Measurements from ENCODE around the gene TNS3. TPM values are rescaled to one million over a fixed set of nuclear protein-coding genes. Genes with fewer than 3 reads are reported as not detected.

TNS3 gene
- total and polyA plus RNA-seq, 7 donors: 17.4 to 43.8 (median 28.8) TPM

DNA sequence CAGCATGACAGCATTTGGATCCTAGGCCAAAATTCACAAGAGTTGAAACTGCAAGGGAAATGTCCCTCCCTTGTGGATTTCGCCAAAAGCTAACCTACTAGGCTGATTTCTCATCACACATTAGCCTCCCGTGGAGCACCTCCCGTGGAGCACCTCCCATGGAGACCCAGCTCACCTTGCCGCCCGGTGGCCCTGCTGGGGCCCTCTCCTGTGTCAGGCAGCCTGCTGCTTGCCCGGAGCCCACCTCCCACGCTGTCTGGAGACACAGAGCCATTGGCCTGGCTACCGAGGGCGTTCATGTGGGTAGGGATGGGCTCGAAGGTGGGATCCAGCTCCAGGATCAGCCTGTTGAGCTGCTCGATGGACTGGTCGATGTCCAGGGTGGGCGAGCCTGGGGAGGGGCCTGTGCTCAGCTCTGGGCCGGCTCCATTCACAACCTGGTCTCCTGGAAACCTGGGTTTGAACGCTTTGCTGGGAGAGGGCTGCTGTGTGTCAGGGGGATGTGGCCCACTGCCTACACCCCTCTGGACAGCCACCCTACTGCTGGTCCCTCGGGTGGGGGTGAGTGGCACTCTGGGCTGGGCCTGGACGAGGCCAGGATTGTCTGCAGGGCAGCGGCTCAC is 213.6 kb downstream of the TNS3 start:
- H3K27ac ChIP-seq: no peak overlapping the region
- H3K4me1 ChIP-seq: peaks cover 0 to 14% (median 12%) of the 10 kb centered on the region in 4 donors
- H3K36me3 ChIP-seq: peaks cover 0 to 14% (median 7%) of the 10 kb centered on the region in 4 donors
- no peaks in the 10 kb centered on the region for H3K27me3 ChIP-seq
- no peak for DNase-seq
- no peaks in the 10 kb centered on the region for H3K9me3 ChIP-seq
- H3K4me3 ChIP-seq: no peak overlapping the region
- intact Hi-C loops (cut with DNase I): no loop called here
- no peak for TF ChIP-seq POLR2A (IDR thresholded peaks at IDR 0.05)
- no peak for TF ChIP-seq POLR2AphosphoS5 (IDR thresholded peaks at IDR 0.05)
- TF ChIP-seq, protein P1, sequence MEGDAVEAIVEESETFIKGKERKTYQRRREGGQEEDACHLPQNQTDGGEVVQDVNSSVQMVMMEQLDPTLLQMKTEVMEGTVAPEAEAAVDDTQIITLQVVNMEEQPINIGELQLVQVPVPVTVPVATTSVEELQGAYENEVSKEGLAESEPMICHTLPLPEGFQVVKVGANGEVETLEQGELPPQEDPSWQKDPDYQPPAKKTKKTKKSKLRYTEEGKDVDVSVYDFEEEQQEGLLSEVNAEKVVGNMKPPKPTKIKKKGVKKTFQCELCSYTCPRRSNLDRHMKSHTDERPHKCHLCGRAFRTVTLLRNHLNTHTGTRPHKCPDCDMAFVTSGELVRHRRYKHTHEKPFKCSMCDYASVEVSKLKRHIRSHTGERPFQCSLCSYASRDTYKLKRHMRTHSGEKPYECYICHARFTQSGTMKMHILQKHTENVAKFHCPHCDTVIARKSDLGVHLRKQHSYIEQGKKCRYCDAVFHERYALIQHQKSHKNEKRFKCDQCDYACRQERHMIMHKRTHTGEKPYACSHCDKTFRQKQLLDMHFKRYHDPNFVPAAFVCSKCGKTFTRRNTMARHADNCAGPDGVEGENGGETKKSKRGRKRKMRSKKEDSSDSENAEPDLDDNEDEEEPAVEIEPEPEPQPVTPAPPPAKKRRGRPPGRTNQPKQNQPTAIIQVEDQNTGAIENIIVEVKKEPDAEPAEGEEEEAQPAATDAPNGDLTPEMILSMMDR (IDR thresholded peaks at IDR 0.05): no peak
- TF ChIP-seq EP300 (IDR thresholded peaks at IDR 0.05): no peak
- WGBS, 2 donors: 93 to 96% methylated on average over 18 of the region's 18 CpGs

DNA sequence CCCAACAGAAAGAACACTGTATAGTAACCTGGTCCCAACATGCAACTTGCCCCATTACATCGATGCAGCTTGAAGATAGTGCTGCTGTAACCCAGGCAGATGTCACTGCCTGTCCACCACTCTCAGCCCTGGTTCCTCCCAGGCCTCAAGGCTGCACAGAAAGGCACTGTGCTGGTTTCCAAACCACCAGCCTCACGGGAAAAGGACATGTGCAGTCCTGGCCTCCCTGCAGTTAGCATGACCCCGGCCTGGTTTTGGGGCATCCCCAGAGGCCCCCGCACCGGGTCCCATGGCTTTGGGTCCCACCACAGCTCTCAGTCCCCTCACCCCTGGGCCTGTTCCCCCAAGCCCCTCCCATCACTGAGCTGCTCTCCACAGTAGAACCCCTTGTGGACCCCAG is 214.5 kb downstream of the TNS3 start:
- no peak overlapping the region for H3K4me3 ChIP-seq
- H3K27ac ChIP-seq: no peak overlapping the region
- intact Hi-C loops (cut with DNase I): no loop called here
- no peak for DNase-seq
- H3K9me3 ChIP-seq: no peaks in the 10 kb centered on the region
- H3K4me1 ChIP-seq: peaks cover 0 to 12% (median 12%) of the 10 kb centered on the region in 4 donors
- TF ChIP-seq, protein P1 (IDR thresholded peaks at IDR 0.05): no peak
- no peak for TF ChIP-seq POLR2AphosphoS5 (IDR thresholded peaks at IDR 0.05)
- no peak for TF ChIP-seq POLR2A (IDR thresholded peaks at IDR 0.05)
- no peak for TF ChIP-seq EP300 (IDR thresholded peaks at IDR 0.05)
- H3K27me3 ChIP-seq: no peaks in the 10 kb centered on the region
- WGBS, 2 donors: 76 to 78% methylated on average over 5 of the region's 5 CpGs
- H3K36me3 ChIP-seq: peaks cover 0 to 14% (median 7%) of the 10 kb centered on the region in 4 donors

DNA sequence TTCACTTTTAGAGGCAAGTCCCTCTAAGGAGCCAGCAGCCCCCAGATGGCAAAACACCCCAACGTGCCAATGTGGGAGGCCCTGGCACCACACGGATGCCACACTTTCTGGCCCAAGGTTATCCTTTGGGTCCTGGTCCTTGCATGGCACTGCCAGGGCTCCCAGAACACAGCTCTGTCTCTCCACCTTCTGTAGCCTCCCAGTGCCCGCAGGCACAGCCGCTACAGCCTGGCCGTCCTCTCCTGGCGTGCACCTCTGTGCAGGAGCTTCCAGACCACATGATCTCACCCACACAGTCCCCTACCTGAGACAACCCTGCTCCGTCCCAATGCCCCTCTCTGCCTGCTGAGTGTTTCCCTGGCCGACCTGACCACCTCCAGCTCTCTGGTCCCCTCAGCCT is 215.0 kb downstream of the TNS3 start:
- H3K9me3 ChIP-seq: no peaks in the 10 kb centered on the region
- H3K4me1 ChIP-seq: peaks cover 0 to 8% (median 8%) of the 10 kb centered on the region in 4 donors
- TF ChIP-seq POLR2A (IDR thresholded peaks at IDR 0.05) (no peak), POLR2AphosphoS5 (IDR thresholded peaks at IDR 0.05) (no peak), EP300 (IDR thresholded peaks at IDR 0.05) (no peak)
- TF ChIP-seq, protein P1 (IDR thresholded peaks at IDR 0.05): no peak
- H3K36me3 ChIP-seq: peaks cover 0 to 14% (median 7%) of the 10 kb centered on the region in 4 donors
- no peak for DNase-seq
- no peak overlapping the region for H3K27ac ChIP-seq
- intact Hi-C loops (cut with DNase I): no loop called here
- no peak overlapping the region for H3K4me3 ChIP-seq
- no peaks in the 10 kb centered on the region for H3K27me3 ChIP-seq
- 95 to 96% methylated on average over 8 of the region's 8 CpGs for WGBS, 2 donors

DNA sequence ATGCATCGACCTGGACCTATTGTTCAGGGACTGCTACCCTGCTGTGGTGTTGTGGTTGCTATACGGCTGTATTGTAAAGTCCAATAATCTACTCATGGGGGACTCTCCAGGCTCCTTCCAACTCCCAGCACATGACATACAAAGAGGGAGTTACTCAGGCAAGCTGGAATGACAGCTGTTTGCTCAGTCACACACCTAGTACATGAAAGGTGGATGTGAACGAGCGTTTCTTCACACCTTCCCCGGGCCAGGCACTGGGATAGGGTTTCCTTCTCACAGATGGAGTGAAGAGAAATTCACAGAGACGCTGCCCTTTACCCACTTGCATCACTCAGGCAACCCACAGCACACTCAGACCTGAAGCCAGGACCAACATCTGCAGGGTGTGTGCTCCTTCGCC is 215.7 kb downstream of the TNS3 start:
- Histone ChIP-seq H3K9me3 (no peaks in the 10 kb centered on the region), H3K4me3 (no peak overlapping the region), H3K36me3 (peaks cover 0 to 14% (median 7%) of the 10 kb centered on the region in 4 donors), H3K4me1 (peaks cover 0 to 7% (median under 1%) of the 10 kb centered on the region in 4 donors), H3K27ac (no peak overlapping the region), H3K27me3 (no peaks in the 10 kb centered on the region)
- TF ChIP-seq POLR2AphosphoS5 (IDR thresholded peaks at IDR 0.05): no peak
- TF ChIP-seq EP300 (IDR thresholded peaks at IDR 0.05): no peak
- no peak for TF ChIP-seq POLR2A (IDR thresholded peaks at IDR 0.05)
- TF ChIP-seq, protein P1 (IDR thresholded peaks at IDR 0.05): no peak
- intact Hi-C loops (cut with DNase I): no loop called here
- WGBS, 2 donors: 66 to 83% methylated on average over 7 of the region's 7 CpGs
- DNase-seq: peak; percentile 9
